ENCODE results near the gene PDLIM5.

Gene PDLIM5

GRCh38 chr4:94455081-94455480, 3.3 kb downstream of the PDLIM5 start:
- TF ChIP-seq TEAD4 (IDR thresholded peaks at IDR 0.05) (no peak), FOXM1 (IDR thresholded peaks at IDR 0.05; ENCODE audit: borderline replicate concordance, low read depth) (no peak)

GRCh38 chr4:94457692-94458106, 6.0 kb downstream of the PDLIM5 start:
- peak; percentile 37; the same call in 1 of the 2 replicates for TF ChIP-seq TAF1 (IDR thresholded peaks at IDR 0.05; ENCODE audit: low read depth)
- TF ChIP-seq TEAD4 (IDR thresholded peaks at IDR 0.05): peak; percentile 59
- TF ChIP-seq RAD21 (IDR thresholded peaks at IDR 0.05; ENCODE audit: low read depth): peak; percentile 25
- TF ChIP-seq USF1 (IDR thresholded peaks at IDR 0.05): no peak
- TF ChIP-seq CREB1 (IDR thresholded peaks at IDR 0.05; ENCODE audit: low read depth): no peak
- no peak for TF ChIP-seq EGR1 (IDR thresholded peaks at IDR 0.05)
- TF ChIP-seq ZBTB7A (IDR thresholded peaks at IDR 0.05; ENCODE audit: low read depth): no peak
- peak; percentile 49; the same call in 1 of the 2 replicates for TF ChIP-seq NFIC (IDR thresholded peaks at IDR 0.05)
- TF ChIP-seq REST (IDR thresholded peaks at IDR 0.05; ENCODE audit: low read depth): no peak
- peak; percentile 20; the same call in 1 of the 2 replicates for TF ChIP-seq CEBPB (IDR thresholded peaks at IDR 0.05)
- TF ChIP-seq TCF12 (IDR thresholded peaks at IDR 0.05; ENCODE audit: low read depth): peak; percentile 54; the same call in 1 of the 2 replicates
- TF ChIP-seq MAX (IDR thresholded peaks at IDR 0.05): no peak
- peak; percentile 50 for TF ChIP-seq EP300 (IDR thresholded peaks at IDR 0.05; ENCODE audit: borderline replicate concordance)
- no peak for TF ChIP-seq YY1 (IDR thresholded peaks at IDR 0.05; ENCODE audit: low read depth)
- no peak for TF ChIP-seq FOXM1 (IDR thresholded peaks at IDR 0.05; ENCODE audit: borderline replicate concordance, low read depth)

GRCh38 chr4:94458682-94459081, 6.9 kb downstream of the PDLIM5 start:
- TF ChIP-seq FOXM1 (IDR thresholded peaks at IDR 0.05; ENCODE audit: borderline replicate concordance, low read depth) (no peak), CREB1 (IDR thresholded peaks at IDR 0.05; ENCODE audit: low read depth) (no peak), EP300 (IDR thresholded peaks at IDR 0.05; ENCODE audit: borderline replicate concordance) (no peak), TCF12 (IDR thresholded peaks at IDR 0.05; ENCODE audit: low read depth) (no peak), TAF1 (IDR thresholded peaks at IDR 0.05; ENCODE audit: low read depth) (no peak)

- no peak for TF ChIP-seq REST (IDR thresholded peaks at IDR 0.05; ENCODE audit: low read depth)
- TF ChIP-seq CREB1 (IDR thresholded peaks at IDR 0.05; ENCODE audit: low read depth): no peak
- TF ChIP-seq EGR1 (IDR thresholded peaks at IDR 0.05): no peak
- TF ChIP-seq TEAD4 (IDR thresholded peaks at IDR 0.05): no peak
- TF ChIP-seq EP300 (IDR thresholded peaks at IDR 0.05; ENCODE audit: borderline replicate concordance): no peak
- TF ChIP-seq NFIC (IDR thresholded peaks at IDR 0.05): no peak
- no peak for TF ChIP-seq FOXM1 (IDR thresholded peaks at IDR 0.05; ENCODE audit: borderline replicate concordance, low read depth)
- no peak for TF ChIP-seq MAX (IDR thresholded peaks at IDR 0.05)
Measured at GRCh38 chr4:94459462-94460161, 7.9 kb downstream of the PDLIM5 start.

- TF ChIP-seq EP300 (IDR thresholded peaks at IDR 0.05; ENCODE audit: borderline replicate concordance) (no peak), MAX (IDR thresholded peaks at IDR 0.05) (no peak), USF1 (IDR thresholded peaks at IDR 0.05) (no peak), YY1 (IDR thresholded peaks at IDR 0.05; ENCODE audit: low read depth) (no peak), TEAD4 (IDR thresholded peaks at IDR 0.05) (no peak), NFIC (IDR thresholded peaks at IDR 0.05) (no peak), ZBTB7A (IDR thresholded peaks at IDR 0.05; ENCODE audit: low read depth) (no peak), TCF12 (IDR thresholded peaks at IDR 0.05; ENCODE audit: low read depth) (no peak), CEBPB (IDR thresholded peaks at IDR 0.05) (no peak)
Measured at GRCh38 chr4:94461506-94461905, 9.8 kb downstream of the PDLIM5 start.

GRCh38 chr4:94462572-94462971, 10.8 kb downstream of the PDLIM5 start:
- TF ChIP-seq RAD21 (IDR thresholded peaks at IDR 0.05; ENCODE audit: low read depth): no peak
- no peak for TF ChIP-seq EP300 (IDR thresholded peaks at IDR 0.05; ENCODE audit: borderline replicate concordance)
- TF ChIP-seq REST (IDR thresholded peaks at IDR 0.05; ENCODE audit: low read depth): no peak
- TF ChIP-seq TEAD4 (IDR thresholded peaks at IDR 0.05): no peak
- TF ChIP-seq TAF1 (IDR thresholded peaks at IDR 0.05; ENCODE audit: low read depth): no peak
- TF ChIP-seq TCF12 (IDR thresholded peaks at IDR 0.05; ENCODE audit: low read depth): no peak
- no peak for TF ChIP-seq YY1 (IDR thresholded peaks at IDR 0.05; ENCODE audit: low read depth)
- no peak for TF ChIP-seq EGR1 (IDR thresholded peaks at IDR 0.05)
- no peak for TF ChIP-seq USF1 (IDR thresholded peaks at IDR 0.05)
- TF ChIP-seq MAX (IDR thresholded peaks at IDR 0.05): no peak
- TF ChIP-seq CEBPB (IDR thresholded peaks at IDR 0.05): no peak
- no peak for TF ChIP-seq FOXM1 (IDR thresholded peaks at IDR 0.05; ENCODE audit: borderline replicate concordance, low read depth)
